ENCODE data around the gene RORC.

Gene RORC

GRCh38 chr1:151822404-151822803 is 9.2 kb downstream of the RORC start:
- TF ChIP-seq CTCF (IDR thresholded peaks at IDR 0.05; ENCODE audit: control insufficient read depth, extremely low read depth, insufficient read depth) = no peak
- H3K4me3 ChIP-seq (ENCODE audit: low read depth, low read length) = no peak overlapping the region
- DNase-seq (ENCODE audit: low read depth) = no peak

- no peak for DNase-seq (ENCODE audit: low read depth)
- no peak for TF ChIP-seq CTCF (IDR thresholded peaks at IDR 0.05; ENCODE audit: control insufficient read depth, extremely low read depth, insufficient read depth)
- H3K4me3 ChIP-seq (ENCODE audit: low read depth, low read length) = no peak overlapping the region
Observed at GRCh38 chr1:151820940-151821339, 10.7 kb downstream of the RORC start.

- DNase-seq (ENCODE audit: low read depth) = no peak
- TF ChIP-seq CTCF (IDR thresholded peaks at IDR 0.05; ENCODE audit: control insufficient read depth, extremely low read depth, insufficient read depth) = no peak
- H3K4me3 ChIP-seq (ENCODE audit: low read depth, low read length) = no peak overlapping the region
Observed at GRCh38 chr1:151819976-151820623, 11.5 kb downstream of the RORC start.

- TF ChIP-seq CTCF (IDR thresholded peaks at IDR 0.05; ENCODE audit: control insufficient read depth, extremely low read depth, insufficient read depth) = no peak
- no peak for DNase-seq (ENCODE audit: low read depth)
- no peak overlapping the region for H3K4me3 ChIP-seq (ENCODE audit: low read depth, low read length)
Observed at GRCh38 chr1:151819227-151819835, 12.3 kb downstream of the RORC start.

- no peak for TF ChIP-seq CTCF (IDR thresholded peaks at IDR 0.05; ENCODE audit: control insufficient read depth, extremely low read depth, insufficient read depth)
- no peak for DNase-seq (ENCODE audit: low read depth)
- H3K4me3 ChIP-seq (ENCODE audit: low read depth, low read length) = no peak overlapping the region
Observed at GRCh38 chr1:151817353-151817730, 14.3 kb downstream of the RORC start.

GRCh38 chr1:151816548-151817352 is 14.9 kb downstream of the RORC start:
- TF ChIP-seq CTCF (IDR thresholded peaks at IDR 0.05; ENCODE audit: control insufficient read depth, extremely low read depth, insufficient read depth) = no peak
- H3K4me3 ChIP-seq (ENCODE audit: low read depth, low read length) = no peak overlapping the region
- no peak for DNase-seq (ENCODE audit: low read depth)
